HCT116 (cell line): ENCODE measurements around the gene TRHDE.

Experiments
- CEBPB ChIP-seq: IDR thresholded peaks from 2 replicates; pipeline ENCODE4 v1.6.1; 2012; ENCODE audit warnings: low read depth
- CTCF ChIP-seq, 3 experiments: fragments of 200-600 bp in 1 of 3; sonication (generic) in 1 of 3; IDR thresholded peaks in 2 of 3; conservative IDR thresholded peaks in 1 of 3; 2 replicates each; pipeline ENCODE4 v1.5.1; 2012 to 2017; ENCODE audit warnings: low read depth in 2 of 3, low read length in 2 of 3, antibody characterized with exemption in 1 of 3, borderline replicate concordance in 1 of 3, control low read depth in 1 of 3, mild to moderate bottlenecking in 1 of 3, mixed read lengths in 1 of 3, mixed run types in 1 of 3, moderate library complexity in 1 of 3; ENCODE audit not compliant: insufficient read depth in 1 of 3
- EZH2 ChIP-seq: fragments of 200-600 bp; sonication (generic); IDR thresholded peaks from 2 replicates; pipeline ENCODE4 v1.6.1; 2017; ENCODE audit warnings: antibody characterized with exemption, mixed run types
- FOSL1 ChIP-seq: IDR thresholded peaks from 2 replicates; pipeline ENCODE4 v1.6.1; 2012; ENCODE audit warnings: low read depth
- POLR2A ChIP-seq: IDR thresholded peaks from 2 replicates; pipeline ENCODE4 v1.7.0; 2011; ENCODE audit warnings: borderline replicate concordance; ENCODE audit not compliant: insufficient read depth, insufficient read length; ENCODE audit errors: extremely low read depth
- POLR2AphosphoS5 ChIP-seq: IDR thresholded peaks from 2 replicates; pipeline ENCODE4 v1.6.1; 2011; ENCODE audit warnings: mild to moderate bottlenecking, low read depth, low read length, moderate library complexity
- RAD21 ChIP-seq: IDR thresholded peaks from 2 replicates; pipeline ENCODE4 v1.6.1; 2012; ENCODE audit warnings: low read depth, mild to moderate bottlenecking
- REST ChIP-seq: IDR thresholded peaks from 2 replicates; pipeline ENCODE4 v1.6.1; 2012; ENCODE audit warnings: low read depth
- SP1 ChIP-seq: IDR thresholded peaks from 2 replicates; pipeline ENCODE4 v1.6.1; 2012; ENCODE audit warnings: low read depth
- SRF ChIP-seq: IDR thresholded peaks from 2 replicates; pipeline ENCODE4 v1.6.1; 2012; ENCODE audit warnings: low read depth
- ZBTB33 ChIP-seq: IDR thresholded peaks from 2 replicates; pipeline ENCODE4 v1.6.1; 2011; ENCODE audit warnings: mild to moderate bottlenecking, low read length, moderate library complexity; ENCODE audit not compliant: insufficient replicate concordance; ENCODE audit errors: extremely low read depth
- ZFX ChIP-seq: fragments of 450-650 bp; IDR thresholded peaks from 2 replicates; pipeline ENCODE4 v1.6.1; 2017
- ZNF274 ChIP-seq: fragments of 200-500 bp; sonication (Bioruptor generic); IDR thresholded peaks from 2 replicates; pipeline ENCODE4 v1.6.1; 2014; ENCODE audit warnings: mild to moderate bottlenecking, low read depth, low read length, inconsistent platforms

- TF ChIP-seq CTCF (IDR thresholded peaks at IDR 0.05 in 2 of 3, conservative IDR thresholded peaks at IDR 0.05 in 1 of 3; ENCODE audit: borderline replicate concordance in 1 of 3, insufficient read depth in 1 of 3, low read depth in 2 of 3, low read length in 2 of 3): no peak
- no peak for TF ChIP-seq SRF
- no peak for TF ChIP-seq EZH2
- no peak for TF ChIP-seq POLR2A
- no peak for TF ChIP-seq RAD21
- no peak for TF ChIP-seq REST
- no peak for TF ChIP-seq ZNF274
- no peak for TF ChIP-seq CEBPB
- no peak for TF ChIP-seq POLR2AphosphoS5
- no peak for TF ChIP-seq ZBTB33
- TF ChIP-seq FOSL1: no peak
- TF ChIP-seq SP1: no peak
- no peak for TF ChIP-seq ZFX
These were observed 161.1 kb downstream of the TRHDE start for GRCh38 chr12:72433298-72433697.
